PC-9 (cell line): ENCODE results near the gene PCAT6. TPM values are rescaled to one million over a fixed set of nuclear protein-coding genes. Genes with fewer than 3 reads are reported as not detected.

Source experiments
- BruUV-seq: library from RNA; stranded (reverse); fragments of 400-500 nt; replicated peaks from 2 replicates; lab custom pipeline; 2021; lab: Mats Ljungman, UMichigan
- CTCF ChIA-PET: fragments of 300-600 bp; sonication (Branson Sonifier 250); formaldehyde crosslinking; loops from one replicate; lab custom pipeline; 2022; ENCODE audit warnings: antibody characterized with exemption; lab: Charles Lee
- POLR2A ChIA-PET: fragments of 300-600 bp; sonication (Branson Sonifier 250); formaldehyde crosslinking; loops from one replicate; lab custom pipeline; 2022; ENCODE audit warnings: antibody characterized with exemption; ENCODE audit not compliant: unreplicated experiment; lab: Charles Lee
- DNase-seq, 2 experiments: peaks; one replicate each; pipeline versions ENCODE4 v3.0.0 to v3.0.0-alpha.2; 2015 to 2022; ENCODE audit warnings: mixed read lengths in 1 of 2
- H2AFZ ChIP-seq: fragments of 200-600 bp; sonication (generic); 2 replicates; pipeline ENCODE4 v1.8.1; 2017; ENCODE audit warnings: antibody characterized with exemption
- H3F3A ChIP-seq: fragments of 200-600 bp; sonication (generic); 2 replicates; pipeline ENCODE4 v1.8.1; 2017; ENCODE audit warnings: antibody characterized with exemption, mild to moderate bottlenecking, low read depth; ENCODE audit not compliant: insufficient read depth
- H3K27ac ChIP-seq: fragments of 200-600 bp; sonication (generic); 2 replicates; pipeline ENCODE4 v1.6.1; 2016; ENCODE audit warnings: mixed run types
- H3K27me3 ChIP-seq: fragments of 200-600 bp; sonication (generic); 2 replicates; pipeline ENCODE4 v1.6.1; 2016; ENCODE audit warnings: low read depth, mixed run types; ENCODE audit not compliant: insufficient read depth
- H3K36me3 ChIP-seq: fragments of 200-600 bp; sonication (generic); 2 replicates; pipeline ENCODE4 v1.6.1; 2016; ENCODE audit warnings: low read depth, mixed run types
- H3K4me1 ChIP-seq: fragments of 200-600 bp; sonication (generic); replicated peaks from 2 replicates; pipeline ENCODE4 v1.6.1; 2016; ENCODE audit warnings: mixed run types; ENCODE audit not compliant: insufficient read depth
- H3K4me2 ChIP-seq: fragments of 200-600 bp; sonication (generic); 2 replicates; pipeline ENCODE4 v1.6.1; 2017; ENCODE audit warnings: mixed run types
- H3K4me3 ChIP-seq: fragments of 200-600 bp; sonication (generic); 2 replicates; pipeline ENCODE4 v1.6.1; 2016; ENCODE audit warnings: mixed run types
- H3K79me2 ChIP-seq: fragments of 200-600 bp; sonication (generic); 2 replicates; pipeline ENCODE4 v1.6.1; 2017; ENCODE audit warnings: low read depth, mixed run types
- H3K9me2 ChIP-seq: fragments of 200-600 bp; sonication (generic); 2 replicates; pipeline ENCODE4 v1.8.1; 2017; ENCODE audit warnings: mild to moderate bottlenecking; ENCODE audit not compliant: insufficient read depth
- H3K9me3 ChIP-seq: fragments of 200-600 bp; sonication (generic); 2 replicates; pipeline ENCODE4 v1.8.1; 2016; ENCODE audit warnings: low read depth; ENCODE audit not compliant: insufficient read depth
- H4K20me1 ChIP-seq: fragments of 200-600 bp; sonication (generic); 2 replicates; pipeline ENCODE4 v1.8.1; 2017; ENCODE audit not compliant: insufficient read depth
- EZH2 ChIP-seq: fragments of 200-600 bp; sonication (generic); IDR thresholded peaks from 2 replicates; pipeline ENCODE4 v1.8.0; 2017; ENCODE audit warnings: antibody characterized with exemption, low read depth
- intact Hi-C: fragments of 100-400 bp; cut with micrococcal nuclease; formaldehyde crosslinking; loops from one replicate; pipeline ENCODE4 v1.10.0; 2022; ENCODE audit not compliant: unreplicated experiment
- total RNA-seq: library from RNA; stranded (reverse); gene quantifications from 2 replicates; pipeline ENCODE4 v1.2.3, GENCODE V29; 2021
- TF ChIP-seq, protein P1 (sequence below): fragments of 200-600 bp; sonication (generic); conservative IDR thresholded peaks from 2 replicates; pipeline ENCODE4 v1.6.1; 2017; ENCODE audit warnings: mixed run types, antibody characterized with exemption, mild to moderate bottlenecking, moderate library complexity

Gene PCAT6
- total RNA-seq, 1 experiment from 2014 or later: 1.7 TPM

DNA sequence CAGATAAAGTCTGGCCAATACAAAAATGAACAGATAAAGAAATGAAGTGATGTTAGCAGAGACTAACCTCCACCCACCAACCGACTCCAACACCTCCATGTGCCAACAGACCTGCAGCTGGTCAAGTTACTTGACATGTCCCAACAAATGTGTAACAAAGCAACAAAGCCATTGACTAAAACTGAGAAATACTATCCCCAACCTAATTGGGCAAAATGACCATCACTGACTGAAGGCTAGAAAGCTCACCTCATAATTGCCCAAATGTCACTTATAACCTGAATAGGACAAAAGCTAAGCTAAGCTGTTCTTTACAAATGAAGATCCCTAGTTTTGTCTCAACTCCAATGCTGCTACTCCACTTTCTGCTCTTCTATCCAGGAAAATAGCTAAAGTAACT lies 10.0 kb upstream of the PCAT6 start:
- intact Hi-C loops: no loop called here
- Histone ChIP-seq H3K4me3 (no peak overlapping the region), H3K27ac (no peak overlapping the region), H3K4me1 (peaks cover 34% of the 10 kb centered on the region), H3K4me2 (no peak overlapping the region), H3F3A (peaks cover 13% of the 10 kb centered on the region), H3K9me2 (no peaks in the 10 kb centered on the region), H2AFZ (no peak overlapping the region), H4K20me1 (peaks cover 79% of the 10 kb centered on the region), H3K9me3 (no peaks in the 10 kb centered on the region), H3K79me2 (peaks cover 98% of the 10 kb centered on the region), H3K27me3 (no peaks in the 10 kb centered on the region), H3K36me3 (no peaks in the 10 kb centered on the region)
- ChIA-PET POLR2A (no interaction called here), CTCF (no interaction called here)
- TF ChIP-seq EZH2: no peak
- TF ChIP-seq, protein P1, sequence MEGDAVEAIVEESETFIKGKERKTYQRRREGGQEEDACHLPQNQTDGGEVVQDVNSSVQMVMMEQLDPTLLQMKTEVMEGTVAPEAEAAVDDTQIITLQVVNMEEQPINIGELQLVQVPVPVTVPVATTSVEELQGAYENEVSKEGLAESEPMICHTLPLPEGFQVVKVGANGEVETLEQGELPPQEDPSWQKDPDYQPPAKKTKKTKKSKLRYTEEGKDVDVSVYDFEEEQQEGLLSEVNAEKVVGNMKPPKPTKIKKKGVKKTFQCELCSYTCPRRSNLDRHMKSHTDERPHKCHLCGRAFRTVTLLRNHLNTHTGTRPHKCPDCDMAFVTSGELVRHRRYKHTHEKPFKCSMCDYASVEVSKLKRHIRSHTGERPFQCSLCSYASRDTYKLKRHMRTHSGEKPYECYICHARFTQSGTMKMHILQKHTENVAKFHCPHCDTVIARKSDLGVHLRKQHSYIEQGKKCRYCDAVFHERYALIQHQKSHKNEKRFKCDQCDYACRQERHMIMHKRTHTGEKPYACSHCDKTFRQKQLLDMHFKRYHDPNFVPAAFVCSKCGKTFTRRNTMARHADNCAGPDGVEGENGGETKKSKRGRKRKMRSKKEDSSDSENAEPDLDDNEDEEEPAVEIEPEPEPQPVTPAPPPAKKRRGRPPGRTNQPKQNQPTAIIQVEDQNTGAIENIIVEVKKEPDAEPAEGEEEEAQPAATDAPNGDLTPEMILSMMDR: no peak
- no TSS peak for BruUV-seq
- no peak for DNase-seq

DNA sequence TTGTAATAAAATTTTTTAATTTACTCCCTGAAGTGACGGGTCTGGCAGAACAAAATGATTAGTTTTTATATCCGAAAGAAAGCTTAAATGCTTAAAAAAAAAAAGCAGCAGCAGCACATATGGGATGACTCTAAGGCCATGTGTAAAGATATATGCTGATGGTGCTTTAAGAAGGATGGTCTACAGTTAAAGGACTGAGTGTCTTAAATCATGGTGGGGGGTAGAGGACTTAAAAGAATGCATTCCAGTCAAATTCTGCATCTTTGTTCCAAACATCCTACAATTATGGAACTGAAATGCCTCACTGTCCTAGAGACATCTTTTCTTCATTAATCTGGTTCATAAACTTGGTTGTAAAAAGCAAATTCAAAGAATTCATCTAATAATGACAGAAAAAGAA lies 9.6 kb upstream of the PCAT6 start:
- BruUV-seq: no TSS peak
- TF ChIP-seq EZH2: no peak
- TF ChIP-seq, protein P1: no peak
- H3F3A ChIP-seq: peaks cover 13% of the 10 kb centered on the region
- no peaks in the 10 kb centered on the region for H3K27me3 ChIP-seq
- intact Hi-C loops: no loop called here
- H3K27ac ChIP-seq: no peak overlapping the region
- DNase-seq: no peak
- H2AFZ ChIP-seq: no peak overlapping the region
- no peaks in the 10 kb centered on the region for H3K9me3 ChIP-seq
- H3K36me3 ChIP-seq: no peaks in the 10 kb centered on the region
- no peak overlapping the region for H3K4me3 ChIP-seq
- POLR2A ChIA-PET: no interaction called here
- no peaks in the 10 kb centered on the region for H3K9me2 ChIP-seq
- CTCF ChIA-PET: no interaction called here
- H3K79me2 ChIP-seq: peaks cover 98% of the 10 kb centered on the region
- peaks cover 37% of the 10 kb centered on the region for H3K4me1 ChIP-seq
- no peak overlapping the region for H3K4me2 ChIP-seq
- H4K20me1 ChIP-seq: peaks cover 78% of the 10 kb centered on the region

DNA sequence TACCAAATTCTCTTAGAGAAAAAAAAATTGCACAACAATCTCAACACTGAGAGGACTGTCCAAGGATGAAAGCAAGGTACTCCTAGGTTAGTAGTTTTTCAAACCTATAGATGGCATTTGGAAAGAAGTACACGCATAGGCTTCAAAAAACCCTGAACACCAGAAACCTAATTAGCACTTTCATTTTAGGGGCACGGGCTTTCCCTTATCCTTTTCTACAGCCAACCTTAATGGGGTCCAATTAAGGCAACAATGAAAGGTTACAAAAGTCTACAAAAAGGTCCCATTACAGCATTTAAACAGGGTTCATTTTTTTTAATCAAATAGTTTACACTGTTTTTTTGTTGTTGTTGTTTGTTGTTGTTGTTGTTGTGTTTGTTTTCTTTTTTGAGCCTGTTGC lies 8.7 kb upstream of the PCAT6 start:
- no peak overlapping the region for H2AFZ ChIP-seq
- TF ChIP-seq EZH2: no peak
- TF ChIP-seq, protein P1: no peak
- intact Hi-C loops: no loop called here
- no peaks in the 10 kb centered on the region for H3K9me2 ChIP-seq
- BruUV-seq: no TSS peak
- no peaks in the 10 kb centered on the region for H3K36me3 ChIP-seq
- no peaks in the 10 kb centered on the region for H3K27me3 ChIP-seq
- no peak overlapping the region for H3K4me2 ChIP-seq
- H3K4me3 ChIP-seq: no peak overlapping the region
- H3F3A ChIP-seq: peaks cover 13% of the 10 kb centered on the region
- ChIA-PET CTCF (no interaction called here), POLR2A (no interaction called here)
- DNase-seq: no peak
- peaks cover 40% of the 10 kb centered on the region for H3K4me1 ChIP-seq
- peaks cover 77% of the 10 kb centered on the region for H4K20me1 ChIP-seq
- no peak overlapping the region for H3K27ac ChIP-seq
- no peaks in the 10 kb centered on the region for H3K9me3 ChIP-seq
- peaks cover 98% of the 10 kb centered on the region for H3K79me2 ChIP-seq
